ENCODE results near the gene SPPL2A.

The SPPL2A gene

DNA sequence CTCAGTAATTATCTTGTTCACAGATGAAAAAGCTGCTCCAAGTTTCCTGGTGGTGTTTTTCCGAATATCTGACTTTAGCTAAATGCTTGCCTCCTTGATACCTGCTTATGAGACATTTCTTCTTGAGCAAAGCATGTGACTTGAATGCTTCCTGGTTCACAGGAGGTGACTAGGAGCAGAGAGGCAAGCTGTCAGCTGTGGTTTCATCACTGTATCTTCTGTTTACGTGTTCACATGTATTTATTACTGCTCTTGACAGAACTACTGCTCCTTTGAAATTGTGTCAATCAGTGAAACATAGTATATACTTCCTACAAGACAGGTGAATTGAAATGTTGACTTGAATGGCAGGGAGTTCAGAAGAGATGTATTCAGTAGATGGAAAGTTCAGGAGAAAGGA lies 8.9 kb upstream of the SPPL2A start:
- in situ Hi-C loops (cut with MboI; ENCODE audit: low sequenced_read_pairs) = no loop called here

DNA sequence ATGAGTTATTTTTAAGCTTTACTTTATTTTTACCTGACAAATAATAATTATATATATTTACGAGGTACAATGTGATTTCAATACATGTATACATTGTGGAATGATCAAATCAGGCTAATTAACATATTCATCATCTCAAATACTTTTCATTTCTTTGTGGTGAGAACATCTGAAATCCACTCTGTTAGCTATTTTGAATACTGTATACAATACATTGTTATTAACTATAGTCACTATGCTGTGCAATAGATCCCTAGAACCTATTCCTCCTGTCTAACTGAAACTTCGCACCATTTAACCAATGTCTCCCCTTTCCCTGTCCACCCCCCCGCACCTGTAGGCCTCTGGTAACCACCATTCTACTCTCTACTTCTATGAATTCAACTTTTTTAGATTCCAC lies 7.9 kb upstream of the SPPL2A start:
- in situ Hi-C loops (cut with MboI; ENCODE audit: low sequenced_read_pairs) = no loop called here

DNA sequence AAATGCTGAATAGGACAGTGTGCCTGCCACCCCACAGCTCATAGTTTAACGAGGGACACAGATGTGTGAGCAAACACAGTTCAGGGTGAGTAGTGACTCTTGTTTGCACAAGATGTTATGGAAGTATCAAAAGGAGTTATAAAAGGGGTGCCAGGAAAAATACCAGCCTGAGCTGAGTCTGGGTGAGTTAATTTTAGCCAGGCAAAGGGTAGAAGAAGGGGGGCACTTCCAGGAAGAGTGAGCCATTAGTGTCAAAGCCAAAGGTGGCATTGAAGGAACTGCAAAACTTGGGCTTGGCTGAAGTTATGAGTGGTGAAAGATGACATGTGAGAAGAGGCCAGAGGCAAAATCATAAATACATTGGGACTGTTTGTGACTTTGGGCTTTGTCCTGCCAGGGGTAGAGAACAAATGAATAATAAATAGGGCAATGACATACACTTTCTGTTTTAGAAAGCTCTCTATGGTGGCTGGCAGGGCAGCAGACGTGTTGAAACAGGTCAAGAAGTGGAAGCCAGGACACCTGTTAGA lies 1.9 kb upstream of the SPPL2A start:
- in situ Hi-C loops (cut with MboI; ENCODE audit: low sequenced_read_pairs) = no loop called here

DNA sequence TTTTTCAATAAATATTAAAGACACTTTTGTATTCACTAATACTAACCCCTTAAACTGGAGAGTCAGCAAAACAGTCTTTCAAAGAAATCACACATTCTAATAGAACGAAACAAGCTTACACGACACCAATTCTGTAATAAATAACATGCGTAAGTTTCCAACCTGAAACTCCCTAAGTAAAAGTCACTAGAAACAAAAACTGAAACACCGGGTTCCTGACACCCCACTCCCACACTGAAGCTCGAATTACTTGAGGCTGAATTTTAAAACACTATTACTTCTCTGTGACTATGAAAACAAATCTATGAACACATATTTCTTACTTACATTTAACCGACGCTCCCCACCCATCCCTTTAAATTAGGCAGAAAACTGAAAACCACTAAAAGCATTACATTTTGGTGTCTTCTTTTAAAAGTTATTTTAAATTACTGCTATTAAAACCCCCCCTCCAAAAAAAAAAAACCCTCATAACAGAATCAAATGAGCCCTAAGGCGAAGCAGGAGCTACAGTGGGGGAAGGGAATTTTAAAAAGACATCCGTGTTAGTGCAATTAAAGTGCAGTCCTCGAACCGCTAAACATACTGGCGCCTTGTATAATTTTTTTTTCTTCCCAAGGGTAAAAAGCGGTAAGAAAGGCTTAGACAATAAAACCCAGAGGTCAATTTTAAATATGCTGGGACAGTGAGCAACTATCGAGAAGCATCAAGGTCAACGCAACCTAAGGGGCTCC lies 878 bp downstream of the SPPL2A start:
- in situ Hi-C loops (cut with MboI; ENCODE audit: low sequenced_read_pairs) = no loop called here

DNA sequence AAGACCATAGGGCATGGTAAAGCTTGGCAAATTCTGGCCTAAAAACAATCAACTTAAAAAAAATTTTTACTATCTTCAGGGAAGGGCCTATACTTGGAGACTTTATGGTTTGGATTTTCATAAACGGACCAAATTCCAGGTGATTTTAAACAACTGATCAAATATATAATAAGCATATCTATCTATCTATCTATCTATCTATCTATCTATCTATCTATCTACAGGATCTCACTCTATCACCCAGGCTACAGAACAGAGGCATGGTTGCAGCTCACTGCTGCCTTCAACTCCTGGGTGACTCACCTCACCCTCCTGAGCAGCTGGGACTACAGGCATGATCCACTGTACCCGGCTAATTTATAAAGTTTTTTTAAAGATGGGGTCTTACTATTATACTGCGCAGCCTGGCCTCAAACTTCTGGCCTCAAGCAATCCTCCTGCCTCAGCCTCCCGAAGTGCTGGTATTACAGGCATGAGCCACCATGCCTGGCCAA lies 6.7 kb downstream of the SPPL2A start:
- in situ Hi-C loops (cut with MboI; ENCODE audit: low sequenced_read_pairs) = no loop called here

DNA sequence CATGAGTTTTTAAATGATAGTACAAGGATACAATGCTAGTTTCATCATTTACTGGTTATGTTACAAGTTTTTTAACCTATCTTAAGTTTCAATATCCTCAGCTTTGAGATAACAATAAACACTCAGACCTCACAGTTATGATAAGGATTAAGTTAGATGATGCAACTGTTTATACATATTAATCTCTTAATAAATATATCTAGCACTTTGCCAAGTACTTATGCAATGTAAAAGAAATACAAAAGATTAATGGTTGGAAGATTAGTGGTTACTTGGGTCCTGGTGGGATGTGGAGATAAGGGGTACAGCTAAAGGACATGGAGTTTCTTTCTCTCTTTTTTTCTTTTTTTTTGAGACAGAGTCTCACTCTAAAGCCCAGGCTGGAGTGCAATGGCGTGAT lies 12.0 kb downstream of the SPPL2A start:
- in situ Hi-C loops (cut with MboI; ENCODE audit: low sequenced_read_pairs) = no loop called here

DNA sequence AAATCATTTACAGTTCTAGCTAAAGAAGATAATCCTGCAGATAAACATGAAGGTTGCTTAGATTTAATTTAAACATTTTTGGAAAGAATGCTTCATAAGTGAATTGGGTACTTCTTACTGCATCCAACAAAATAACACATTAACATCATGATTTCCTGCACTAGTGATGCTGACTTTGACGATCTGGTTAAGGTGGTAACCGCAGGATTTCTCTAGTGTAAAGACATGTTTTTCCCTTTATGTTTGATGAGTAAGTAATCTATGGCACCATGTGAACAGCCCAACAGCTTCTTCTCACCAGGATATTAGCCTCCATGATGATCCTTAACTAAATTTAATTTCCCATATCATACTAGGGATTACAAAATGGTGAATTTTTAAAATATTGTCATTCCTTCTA lies 14.1 kb downstream of the SPPL2A start:
- in situ Hi-C loops (cut with MboI; ENCODE audit: low sequenced_read_pairs) = no loop called here

DNA sequence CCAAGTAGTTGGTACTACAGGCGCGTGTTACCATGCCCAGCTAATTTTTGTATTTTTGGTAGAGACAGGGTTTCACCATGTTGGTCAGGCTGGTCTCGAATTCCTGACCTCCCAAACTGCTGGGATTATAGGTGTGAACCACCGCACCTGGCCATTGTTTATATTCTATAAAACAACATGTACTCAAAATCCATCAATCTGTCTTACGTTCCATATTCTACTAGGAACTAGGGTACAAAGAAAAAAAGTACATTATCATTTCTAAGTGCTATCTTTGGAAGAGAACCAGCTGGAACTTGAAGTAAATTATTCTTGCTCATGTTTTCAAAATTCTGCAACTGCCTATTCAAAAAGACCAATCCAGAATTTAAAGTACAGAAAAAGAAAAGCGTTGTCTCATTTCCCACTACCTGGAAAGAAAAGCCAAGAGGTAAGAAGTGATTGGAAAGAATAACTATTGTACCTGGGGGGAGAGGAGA lies 15.2 kb downstream of the SPPL2A start:
- in situ Hi-C loops (cut with MboI; ENCODE audit: low sequenced_read_pairs) = no loop called here

DNA sequence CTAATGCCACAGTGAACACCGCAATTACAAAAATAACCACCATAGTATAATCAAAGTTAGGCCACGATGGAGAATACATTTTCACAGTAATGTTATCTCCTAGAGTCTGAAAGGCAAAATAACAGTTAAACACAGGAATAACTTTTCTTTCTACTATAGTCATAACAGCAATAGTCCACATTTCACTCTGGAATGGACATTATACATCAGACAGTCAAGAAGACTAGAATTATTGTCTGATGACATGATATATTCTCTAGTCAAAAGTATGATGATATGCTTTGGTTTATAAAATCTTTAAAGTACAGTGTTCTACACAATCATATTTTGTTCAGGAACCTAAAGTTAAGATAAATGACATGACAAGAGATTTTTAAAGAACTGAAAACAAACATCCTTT lies 18.0 kb downstream of the SPPL2A start:
- in situ Hi-C loops (cut with MboI; ENCODE audit: low sequenced_read_pairs) = no loop called here

DNA sequence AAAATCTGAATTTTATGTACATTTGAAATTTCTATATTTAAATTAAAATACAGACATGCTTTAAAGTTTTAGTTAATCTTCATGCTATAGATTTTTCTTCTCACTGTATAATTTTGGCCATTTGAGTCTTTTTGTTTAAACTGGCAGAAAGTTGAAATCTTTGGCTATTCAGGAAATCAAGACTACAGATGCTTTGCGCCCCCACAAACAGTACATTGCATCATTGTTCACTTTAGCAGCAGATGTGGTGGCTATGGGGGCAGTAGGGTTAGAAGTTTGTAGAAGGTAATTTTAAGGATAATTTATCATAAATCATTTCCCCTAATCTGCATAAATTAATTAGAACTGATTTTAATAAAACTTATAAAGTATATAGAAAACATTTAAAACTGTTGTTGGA lies 20.9 kb downstream of the SPPL2A start:
- in situ Hi-C loops (cut with MboI; ENCODE audit: low sequenced_read_pairs) = no loop called here

DNA sequence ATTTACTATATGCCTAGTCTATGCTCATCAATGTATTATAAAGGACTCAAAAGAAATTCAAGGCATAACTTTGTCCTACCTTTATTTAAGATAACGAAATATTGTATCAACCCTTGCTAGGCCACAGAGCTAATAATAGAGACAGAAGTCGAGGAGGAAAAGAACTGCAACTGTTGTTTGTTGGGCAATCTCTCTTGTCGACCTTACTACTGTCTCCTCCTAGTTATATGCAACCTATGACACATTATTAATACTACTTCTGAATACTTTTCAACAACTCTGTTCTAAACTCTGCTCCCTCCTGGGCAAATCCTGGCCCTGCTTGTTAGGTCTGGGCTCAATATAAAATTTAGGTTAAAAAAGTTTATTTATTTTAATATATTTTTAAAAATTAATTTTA lies 24.6 kb downstream of the SPPL2A start:
- in situ Hi-C loops (cut with MboI; ENCODE audit: low sequenced_read_pairs) = no loop called here

DNA sequence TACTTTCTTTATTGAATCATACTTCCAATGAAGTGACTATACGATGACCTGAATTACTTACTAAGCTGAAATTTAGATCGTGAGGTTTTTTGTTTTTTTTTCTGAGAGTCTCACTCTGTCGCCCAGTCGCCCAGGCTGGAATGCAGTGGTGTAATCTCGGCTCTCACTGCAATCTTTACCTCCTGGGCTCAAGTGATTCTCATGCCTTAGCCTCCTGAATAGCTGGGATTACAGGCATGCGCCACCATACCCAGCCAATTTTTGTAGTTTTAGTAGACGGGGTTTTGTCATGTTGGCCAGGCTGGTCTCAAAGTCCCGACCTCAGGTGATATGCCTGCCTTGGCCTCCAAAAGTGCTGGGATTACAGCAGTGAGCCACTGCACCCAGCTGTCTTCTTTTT lies 28.7 kb downstream of the SPPL2A start:
- in situ Hi-C loops (cut with MboI; ENCODE audit: low sequenced_read_pairs) = no loop called here

DNA sequence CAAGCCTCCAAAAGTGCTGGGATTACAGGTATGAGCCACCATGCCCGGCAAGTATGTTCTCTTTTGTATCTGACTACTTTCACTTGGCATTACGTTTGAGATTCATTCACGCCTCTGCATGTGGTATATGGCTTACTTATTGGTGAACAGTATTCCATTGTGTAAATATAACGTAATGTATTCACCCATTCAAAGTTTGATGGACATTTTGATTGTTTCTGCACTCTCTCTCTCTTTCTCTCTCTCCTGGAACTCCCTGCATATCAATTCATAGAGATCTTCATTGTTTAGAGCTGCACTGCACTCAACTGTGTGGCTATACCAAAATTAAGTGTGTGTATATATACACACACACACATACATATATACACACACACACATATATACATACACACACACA lies 30.4 kb downstream of the SPPL2A start:
- in situ Hi-C loops (cut with MboI; ENCODE audit: low sequenced_read_pairs) = no loop called here

DNA sequence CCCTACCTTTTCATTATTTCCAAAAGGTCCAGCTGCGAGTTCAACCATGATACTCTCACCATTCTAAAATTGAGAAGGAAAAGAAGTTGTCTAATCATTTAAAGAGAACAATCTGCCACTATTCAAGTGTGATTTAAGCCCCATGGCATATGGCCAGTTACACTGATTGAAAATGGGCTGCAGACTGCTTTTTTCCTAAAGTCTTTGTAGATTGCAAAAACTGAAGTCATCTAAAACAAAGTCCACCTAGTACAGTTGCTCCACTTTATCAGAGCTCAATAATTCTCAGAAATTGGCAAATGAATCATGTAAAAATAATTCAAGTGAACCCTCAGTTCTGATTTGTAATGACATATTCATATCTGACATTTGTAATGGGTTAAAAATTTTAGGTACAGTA lies 39.2 kb downstream of the SPPL2A start:
- in situ Hi-C loops (cut with MboI; ENCODE audit: low sequenced_read_pairs) = no loop called here

DNA sequence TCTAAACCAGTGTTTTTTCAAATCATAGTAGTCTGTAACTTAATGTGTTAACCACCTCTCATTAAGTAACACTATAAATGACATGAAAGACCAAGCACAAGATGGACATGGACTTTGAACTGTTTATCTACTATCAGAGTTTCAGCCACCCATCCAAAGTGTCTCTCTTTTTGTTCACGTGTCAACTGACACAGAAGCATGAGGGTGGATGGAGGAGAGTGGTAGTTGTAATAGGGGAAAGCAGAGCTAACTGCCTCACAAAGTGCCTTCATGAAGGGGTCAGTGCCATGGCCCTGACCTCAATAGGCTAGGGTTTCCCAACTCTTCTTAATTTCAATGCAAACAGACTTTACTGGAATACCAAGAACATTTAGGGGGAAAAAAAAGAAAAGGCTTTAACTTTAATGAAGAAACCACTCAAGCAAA lies 46.8 kb downstream of the SPPL2A start:
- in situ Hi-C loops (cut with MboI; ENCODE audit: low sequenced_read_pairs) = no loop called here

DNA sequence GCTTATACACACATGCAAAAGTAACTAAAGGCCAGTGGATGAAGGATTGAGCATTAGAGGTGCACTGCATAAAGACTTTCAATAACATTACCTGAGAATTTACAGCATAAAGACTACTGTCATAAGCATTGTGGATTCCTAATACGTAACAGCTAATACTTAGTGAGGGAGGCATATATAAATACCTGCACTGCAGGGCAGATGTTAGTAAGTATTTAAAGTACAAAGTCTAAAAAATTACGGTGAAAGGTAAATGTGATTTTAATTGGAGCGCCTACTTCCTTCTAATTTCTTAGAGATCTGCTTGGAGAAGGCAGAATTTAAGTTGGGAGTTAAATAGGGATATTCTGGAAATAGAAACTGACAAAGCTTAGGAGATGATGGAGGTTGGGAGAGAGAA lies 53.5 kb downstream of the SPPL2A start:
- in situ Hi-C loops (cut with MboI; ENCODE audit: low sequenced_read_pairs) = no loop called here

DNA sequence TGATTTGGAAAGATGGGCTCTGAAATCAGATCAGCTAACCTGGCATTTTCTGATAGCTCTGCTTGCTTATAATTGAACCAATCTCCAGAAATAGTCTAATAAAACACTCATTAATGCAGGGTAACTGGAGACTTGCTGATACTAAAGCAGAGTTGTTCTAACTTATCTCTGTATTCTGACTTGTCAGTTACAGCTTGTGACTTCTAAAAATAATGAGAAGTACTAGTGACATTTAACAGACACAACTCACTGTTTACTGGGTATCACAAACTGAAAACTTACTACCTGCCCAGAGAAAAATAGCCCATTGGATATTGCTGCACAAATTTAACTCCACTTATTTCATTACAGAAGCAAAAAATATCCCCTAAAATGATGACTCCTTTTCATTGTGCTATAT lies 54.9 kb downstream of the SPPL2A start:
- in situ Hi-C loops (cut with MboI; ENCODE audit: low sequenced_read_pairs) = no loop called here

DNA sequence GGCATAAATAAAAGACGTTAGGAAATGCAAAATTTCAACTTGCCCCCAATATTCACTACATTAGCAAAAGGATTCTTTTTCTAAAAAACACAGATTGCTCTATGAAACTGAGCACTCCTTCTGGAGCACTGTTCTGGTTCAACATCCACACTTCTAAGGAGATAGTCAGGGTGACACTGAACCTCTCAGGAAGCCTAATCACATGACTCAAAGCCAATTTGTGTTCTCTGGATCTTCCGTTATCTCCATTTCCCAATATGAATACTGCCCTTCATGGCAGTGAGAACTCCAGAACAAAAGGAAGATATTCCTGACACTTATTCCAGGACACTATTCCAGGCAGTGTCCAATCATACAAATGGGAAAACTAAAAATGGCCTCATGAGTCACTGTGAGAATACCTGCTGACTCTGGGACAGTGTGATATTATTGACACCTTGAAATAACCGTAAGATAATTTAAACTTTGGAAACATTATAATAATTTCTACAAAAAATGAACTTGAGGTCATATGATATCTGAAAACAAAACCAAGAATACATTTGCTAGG lies 57.6 kb downstream of the SPPL2A start:
- in situ Hi-C loops (cut with MboI; ENCODE audit: low sequenced_read_pairs) = no loop called here

DNA sequence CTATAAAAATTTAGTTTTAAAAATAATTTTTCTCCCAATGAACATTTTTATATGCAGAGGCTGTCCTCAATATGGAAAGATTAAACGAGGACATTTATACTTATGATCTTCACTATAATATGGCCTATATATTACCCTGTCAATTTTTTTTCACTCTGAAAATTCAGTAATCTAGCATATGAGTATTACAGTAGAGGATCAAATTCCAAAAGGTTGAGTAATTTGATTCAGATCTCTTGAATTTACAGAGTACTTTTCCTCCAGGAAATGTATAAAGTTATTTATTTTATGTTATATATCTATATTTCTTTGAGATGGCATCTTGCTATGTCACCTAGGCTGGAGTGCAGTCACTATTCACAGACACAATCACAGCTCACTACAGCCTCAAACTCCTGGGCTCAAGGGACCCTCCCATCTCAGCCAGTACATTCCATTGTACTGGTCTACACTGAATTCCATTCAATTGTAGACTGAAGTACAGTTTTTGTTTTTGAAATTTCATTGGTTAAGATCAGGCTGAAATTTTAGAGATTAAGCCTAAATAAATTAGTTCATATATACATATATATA lies 62.7 kb downstream of the SPPL2A start:
- in situ Hi-C loops (cut with MboI; ENCODE audit: low sequenced_read_pairs) = no loop called here

DNA sequence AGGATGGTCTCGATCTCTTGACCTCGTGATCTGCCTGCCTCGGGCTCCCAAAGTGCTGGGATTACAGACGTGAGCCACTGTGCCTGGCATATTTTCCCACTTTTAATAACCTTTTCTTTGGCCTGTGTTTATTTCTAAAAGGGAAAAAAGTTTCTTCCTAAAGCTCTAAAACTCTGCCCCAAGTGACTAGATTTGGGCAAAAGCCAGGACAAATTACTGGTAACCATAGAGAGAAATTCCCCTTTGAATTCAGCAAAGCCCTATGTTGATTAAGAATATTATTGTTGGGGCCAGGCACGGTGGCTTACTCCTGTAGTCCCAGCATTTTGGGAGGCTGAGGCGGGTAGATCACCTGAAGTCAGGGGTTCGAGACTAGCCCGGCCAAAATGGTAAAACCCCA lies 67.4 kb downstream of the SPPL2A start:
- in situ Hi-C loops (cut with MboI; ENCODE audit: low sequenced_read_pairs) = loop anchor here (25.0 kb wide), 1 partner anchor 189 kb away; no protein-coding TSS in a partner anchor

DNA sequence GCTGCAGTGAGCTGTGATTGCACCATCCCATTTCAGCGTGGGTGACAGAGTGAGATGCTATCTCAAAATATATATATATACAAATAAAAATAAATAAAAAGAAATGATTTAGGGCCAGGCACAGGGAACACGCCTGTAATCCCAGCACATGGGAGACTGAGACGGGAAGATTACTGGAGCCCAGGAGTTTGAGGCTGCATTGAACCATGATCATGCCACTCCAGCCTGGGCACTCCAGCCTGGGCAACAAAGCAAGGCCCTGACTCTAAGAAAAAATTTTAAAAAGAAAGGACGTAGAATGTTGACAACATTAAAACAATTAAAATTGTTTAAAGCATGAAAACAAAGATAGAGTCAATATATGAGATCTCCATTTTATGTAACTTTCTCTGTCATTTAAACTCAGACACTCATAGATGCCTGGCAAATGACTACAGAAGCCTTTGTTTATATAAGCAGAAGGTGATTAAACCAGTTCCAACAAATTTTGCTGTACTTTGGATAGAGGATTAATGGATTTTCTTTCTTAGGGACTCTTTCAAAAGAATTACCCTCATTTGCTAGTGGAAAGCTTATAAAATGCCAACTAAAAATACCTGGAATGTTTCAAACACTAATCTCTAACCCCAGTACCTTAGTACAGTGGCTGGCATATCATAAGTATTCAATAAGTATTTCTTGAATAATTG lies 68.3 kb downstream of the SPPL2A start:
- in situ Hi-C loops (cut with MboI; ENCODE audit: low sequenced_read_pairs) = loop anchor here (25.0 kb wide), 1 partner anchor 190 kb away; no protein-coding TSS in a partner anchor
